Body of pancreas (tissue), 4 donors: ENCODE measurements around the gene KCTD15. TPM values are rescaled to one million over a fixed set of nuclear protein-coding genes. Genes with fewer than 3 reads are reported as not detected.
A peak's percentile ranks its signal among the peaks of the same experiment; 100 is the strongest.

Source experiments
- ATAC-seq: fragments of 150-250 bp; one replicate; pipeline ENCODE4 v1.9.1; 2016
- DNase-seq, 4 donors: peaks; one replicate each; pipeline ENCODE4 v3.0.0-alpha.2; 2019
- H3K27ac ChIP-seq, 4 donors: fragments of 200-600 bp; sonication (generic); 1 replicate in 3 of 4; 2 replicates in 1 of 4; pipeline versions ENCODE4 v1.5.1 to v1.6.1; 2016 to 2019; ENCODE audit warnings: mild to moderate bottlenecking in 1 of 4, mixed read lengths in 1 of 4, moderate library complexity in 1 of 4
- H3K27me3 ChIP-seq, 2 donors: fragments of 200-600 bp; sonication (generic); one replicate each; pipeline ENCODE4 v1.6.0; 2016; ENCODE audit warnings: mild to moderate bottlenecking in 1 of 2
- H3K36me3 ChIP-seq, 2 donors: fragments of 200-600 bp; sonication (generic); replicated peaks in 1 of 2; 2 replicates each; pipeline ENCODE4 v1.5.1; 2016; ENCODE audit warnings: low read depth in 2 of 2; ENCODE audit not compliant: insufficient read depth in 1 of 2
- H3K4me1 ChIP-seq: fragments of 200-600 bp; sonication (generic); one replicate; pipeline ENCODE4 v1.6.0; 2016
- H3K4me3 ChIP-seq, 2 donors: fragments of 200-600 bp; sonication (generic); 1 replicate in 1 of 2; 2 replicates in 1 of 2; pipeline ENCODE4 v1.5.1; 2016 to 2019
- H3K9me3 ChIP-seq, 3 donors: fragments of 200-600 bp; sonication (generic); 1 replicate in 2 of 3; 2 replicates in 1 of 3; pipeline ENCODE4 v1.5.1; 2016
- POLR2A ChIP-seq, 3 donors: fragments of 450-650 bp; IDR thresholded peaks; one replicate each; pipeline ENCODE4 v1.6.1; 2016; ENCODE audit warnings: antibody characterized with exemption in 3 of 3, mild to moderate bottlenecking in 2 of 3
- WGBS, 2 donors: methylation state at CpG; one replicate each; pipeline ENCODE4 v1.1.5; 2017; 5-methylcytosine and 5-hydroxymethylcytosine counted together
- intact Hi-C: fragments of 100-400 bp; cut with DNase I; formaldehyde crosslinking; loops from one replicate; pipeline ENCODE4 v1.15.1; 2023
- total RNA-seq, 2 donors: library from RNA; depleted of rRNA; stranded (reverse); fragments of >200 nt; gene quantifications; one replicate each; pipeline ENCODE4 v1.1.0, GENCODE V29; 2016
- TF ChIP-seq, protein P1 (sequence below), 7 experiments: fragments of 450-650 bp in 4 of 7; fragments of 200-600 bp in 3 of 7; sonication (generic) in 3 of 7; IDR thresholded peaks; one replicate each; pipeline ENCODE4 v1.5.1; 2016 to 2019; ENCODE audit warnings: antibody characterized with exemption in 7 of 7

KCTD15 gene
- total RNA-seq, 2 donors from 2014 or later, result 31.6 to 52.1 TPM

DNA sequence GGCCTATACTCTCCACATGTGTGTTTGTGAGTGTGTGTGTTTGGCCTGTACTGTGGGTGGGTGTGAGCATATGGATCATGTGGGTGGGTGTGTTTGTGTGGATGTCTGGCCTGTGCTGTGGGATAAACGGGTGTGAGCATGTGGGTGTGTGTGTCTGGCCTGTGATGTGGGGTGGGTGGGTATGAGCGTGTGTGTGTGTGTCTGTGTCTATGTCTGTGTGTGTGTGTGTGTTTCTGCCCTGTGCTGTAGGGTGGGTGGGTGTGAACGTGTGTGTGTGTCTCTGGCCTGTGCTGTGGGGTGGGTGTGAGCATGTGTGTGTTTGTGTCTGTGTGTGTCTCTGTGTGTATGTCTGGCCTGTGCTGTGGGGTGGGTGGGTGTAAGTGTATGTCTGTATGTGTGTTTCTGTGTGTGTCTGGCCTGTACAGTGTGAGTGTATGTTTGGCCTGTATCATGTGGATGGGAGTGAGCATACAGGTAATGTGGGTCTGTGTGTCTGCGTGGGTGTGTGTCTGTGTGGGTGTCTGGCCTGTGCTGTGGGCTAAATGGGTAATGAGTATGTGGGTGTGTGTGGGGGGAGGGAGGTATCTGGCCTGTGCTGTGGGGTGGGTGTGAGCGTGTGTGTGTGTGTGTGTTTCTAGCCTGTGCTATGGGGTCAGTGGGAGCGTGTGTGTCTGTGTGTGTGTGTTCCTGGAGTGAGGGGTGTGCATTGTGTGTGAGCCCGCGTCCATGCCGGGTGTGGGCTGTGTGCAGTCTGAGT, 20.8 kb upstream of the KCTD15 start:
- no peak overlapping the region for H3K4me3 ChIP-seq
- no peak for TF ChIP-seq POLR2A (IDR thresholded peaks at IDR 0.05)
- TF ChIP-seq, protein P1, sequence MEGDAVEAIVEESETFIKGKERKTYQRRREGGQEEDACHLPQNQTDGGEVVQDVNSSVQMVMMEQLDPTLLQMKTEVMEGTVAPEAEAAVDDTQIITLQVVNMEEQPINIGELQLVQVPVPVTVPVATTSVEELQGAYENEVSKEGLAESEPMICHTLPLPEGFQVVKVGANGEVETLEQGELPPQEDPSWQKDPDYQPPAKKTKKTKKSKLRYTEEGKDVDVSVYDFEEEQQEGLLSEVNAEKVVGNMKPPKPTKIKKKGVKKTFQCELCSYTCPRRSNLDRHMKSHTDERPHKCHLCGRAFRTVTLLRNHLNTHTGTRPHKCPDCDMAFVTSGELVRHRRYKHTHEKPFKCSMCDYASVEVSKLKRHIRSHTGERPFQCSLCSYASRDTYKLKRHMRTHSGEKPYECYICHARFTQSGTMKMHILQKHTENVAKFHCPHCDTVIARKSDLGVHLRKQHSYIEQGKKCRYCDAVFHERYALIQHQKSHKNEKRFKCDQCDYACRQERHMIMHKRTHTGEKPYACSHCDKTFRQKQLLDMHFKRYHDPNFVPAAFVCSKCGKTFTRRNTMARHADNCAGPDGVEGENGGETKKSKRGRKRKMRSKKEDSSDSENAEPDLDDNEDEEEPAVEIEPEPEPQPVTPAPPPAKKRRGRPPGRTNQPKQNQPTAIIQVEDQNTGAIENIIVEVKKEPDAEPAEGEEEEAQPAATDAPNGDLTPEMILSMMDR (IDR thresholded peaks at IDR 0.05), result no peak
- no peaks in the 10 kb centered on the region for H3K9me3 ChIP-seq
- WGBS, 2 donors, result 70% methylated on average over 9 of the region's 9 CpGs
- intact Hi-C loops, result no loop called here
- DNase-seq (no peak), ATAC-seq (no peak)
- no peak overlapping the region for H3K27ac ChIP-seq
- H3K4me1 ChIP-seq, result peaks cover 12% of the 10 kb centered on the region
- peaks cover 0 to 5% of the 10 kb centered on the region in 2 donors for H3K27me3 ChIP-seq
- no peaks in the 10 kb centered on the region for H3K36me3 ChIP-seq

DNA sequence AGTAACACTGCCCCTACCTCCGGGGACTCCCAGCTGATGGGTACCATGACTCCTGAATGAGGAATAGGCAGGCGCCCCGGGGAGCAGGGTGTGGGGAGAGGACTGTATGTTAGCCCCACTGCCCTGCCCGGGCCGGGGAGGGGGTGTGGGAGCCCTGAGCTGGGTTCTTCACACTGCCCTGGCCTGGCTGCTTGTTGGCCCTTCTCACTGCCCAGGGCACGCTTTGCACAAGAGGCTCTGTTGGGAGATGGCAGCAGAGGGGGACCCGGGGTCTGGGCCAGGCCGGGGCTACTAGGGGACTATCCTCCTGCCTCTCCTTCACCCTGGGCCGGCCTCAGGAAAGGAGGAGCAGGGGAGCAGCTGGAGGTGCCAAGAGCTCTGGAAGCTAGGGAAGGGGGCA, 19.3 kb upstream of the KCTD15 start:
- H3K36me3 ChIP-seq, result no peaks in the 10 kb centered on the region
- intact Hi-C loops, result no loop called here
- no peak for TF ChIP-seq POLR2A (IDR thresholded peaks at IDR 0.05)
- TF ChIP-seq, protein P1 (IDR thresholded peaks at IDR 0.05), result no peak
- DNase-seq (no peak), ATAC-seq (no peak)
- H3K9me3 ChIP-seq, result no peaks in the 10 kb centered on the region
- no peak overlapping the region for H3K27ac ChIP-seq
- H3K4me1 ChIP-seq, result peaks cover 12% of the 10 kb centered on the region
- no peak overlapping the region for H3K4me3 ChIP-seq
- 33 to 67% methylated on average over 1 to 9 of the region's 9 CpGs for WGBS, 2 donors
- peaks cover 0 to 5% of the 10 kb centered on the region in 2 donors for H3K27me3 ChIP-seq

- Histone ChIP-seq H3K27ac (no peak overlapping the region), H3K9me3 (no peaks in the 10 kb centered on the region), H3K4me3 (no peak overlapping the region), H3K36me3 (no peaks in the 10 kb centered on the region), H3K4me1 (peaks cover 12% of the 10 kb centered on the region), H3K27me3 (peaks cover 0 to 5% of the 10 kb centered on the region in 2 donors)
- intact Hi-C loops, result no loop called here
- ATAC-seq, result no peak
- 44 to 72% methylated on average over 9 to 17 of the region's 17 CpGs for WGBS, 2 donors
- TF ChIP-seq, protein P1 (IDR thresholded peaks at IDR 0.05), result no peak
- TF ChIP-seq POLR2A (IDR thresholded peaks at IDR 0.05), result no peak
- DNase-seq, result peak in 1 of 4 donors; percentile 10
These were observed 18.9 kb upstream of the KCTD15 start for GRCh38 chr19:33777753-33778088.

- intact Hi-C loops, result no loop called here
- WGBS, 2 donors, result 12 to 47% methylated on average over 10 to 39 of the region's 49 CpGs
- H3K36me3 ChIP-seq, result no peaks in the 10 kb centered on the region
- peak; percentile 89 for ATAC-seq
- H3K27me3 ChIP-seq, result peaks cover 0 to 5% of the 10 kb centered on the region in 2 donors
- peak overlapping the region in 1 of 2 donors; percentile 16 for H3K4me3 ChIP-seq
- peaks cover 12% of the 10 kb centered on the region for H3K4me1 ChIP-seq
- DNase-seq, result peak; percentile 75 to 87 (median 85)
- TF ChIP-seq POLR2A (IDR thresholded peaks at IDR 0.05), result no peak
- TF ChIP-seq, protein P1 (IDR thresholded peaks at IDR 0.05), result peak; percentile 100
- H3K9me3 ChIP-seq, result no peaks in the 10 kb centered on the region
- H3K27ac ChIP-seq, result no peak overlapping the region
These were observed 18.4 kb upstream of the KCTD15 start for GRCh38 chr19:33778089-33778791.
